ENCODE data around the gene ANKFN1. TPM values are rescaled to one million over a fixed set of nuclear protein-coding genes. Genes with fewer than 3 reads are reported as not detected.

Gene ANKFN1
- total RNA-seq, 2 donors from 2014 or later, result 0.52 to 0.58 TPM

- Histone ChIP-seq H3K4me1 (no peaks in the 10 kb centered on the region), H3K4me3 (no peak overlapping the region), H3K9ac (ENCODE audit: low read depth in 2 of 2, low read length in 2 of 2) (no peak overlapping the region), H3K36me3 (no peaks in the 10 kb centered on the region), H3K27me3 (no peaks in the 10 kb centered on the region), H3K27ac (no peak overlapping the region), H3K9me3 (no peaks in the 10 kb centered on the region)
- intact Hi-C loops (cut with DNase I), result no loop called here
- TF ChIP-seq CTCF (IDR thresholded peaks at IDR 0.05), result no peak
- no peak for DNase-seq
Observed at GRCh38 chr17:56158915-56159825, 5.9 kb downstream of the ANKFN1 start.

- Histone ChIP-seq H3K4me1 (no peaks in the 10 kb centered on the region), H3K9ac (ENCODE audit: low read depth in 2 of 2, low read length in 2 of 2) (no peak overlapping the region), H3K27me3 (no peaks in the 10 kb centered on the region), H3K36me3 (no peaks in the 10 kb centered on the region), H3K27ac (no peak overlapping the region), H3K4me3 (no peak overlapping the region), H3K9me3 (no peaks in the 10 kb centered on the region)
- DNase-seq, result no peak
- intact Hi-C loops (cut with DNase I), result no loop called here
- no peak for TF ChIP-seq CTCF (IDR thresholded peaks at IDR 0.05)
Observed at GRCh38 chr17:56159826-56160380, 6.6 kb downstream of the ANKFN1 start.

GRCh38 chr17:56160422-56160821, 7.1 kb downstream of the ANKFN1 start:
- no peak for DNase-seq
- intact Hi-C loops (cut with DNase I), result no loop called here
- Histone ChIP-seq H3K9ac (ENCODE audit: low read depth in 2 of 2, low read length in 2 of 2) (no peak overlapping the region), H3K4me3 (no peak overlapping the region), H3K36me3 (no peaks in the 10 kb centered on the region), H3K4me1 (no peaks in the 10 kb centered on the region), H3K9me3 (no peaks in the 10 kb centered on the region), H3K27ac (no peak overlapping the region), H3K27me3 (no peaks in the 10 kb centered on the region)
- TF ChIP-seq CTCF (IDR thresholded peaks at IDR 0.05), result no peak

GRCh38 chr17:56165072-56165641, 11.9 kb downstream of the ANKFN1 start:
- intact Hi-C loops (cut with DNase I), result no loop called here
- Histone ChIP-seq H3K4me1 (no peaks in the 10 kb centered on the region), H3K36me3 (no peaks in the 10 kb centered on the region), H3K27me3 (no peaks in the 10 kb centered on the region), H3K9ac (ENCODE audit: low read depth in 2 of 2, low read length in 2 of 2) (no peak overlapping the region), H3K4me3 (no peak overlapping the region), H3K9me3 (no peaks in the 10 kb centered on the region), H3K27ac (no peak overlapping the region)
- no peak for TF ChIP-seq CTCF (IDR thresholded peaks at IDR 0.05)
- no peak for DNase-seq

- no peak for TF ChIP-seq CTCF (IDR thresholded peaks at IDR 0.05)
- no peaks in the 10 kb centered on the region for H3K27me3 ChIP-seq
- no peaks in the 10 kb centered on the region for H3K36me3 ChIP-seq
- no peak for DNase-seq
- H3K9ac ChIP-seq (ENCODE audit: low read depth in 2 of 2, low read length in 2 of 2), result no peak overlapping the region
- no peaks in the 10 kb centered on the region for H3K4me1 ChIP-seq
- H3K4me3 ChIP-seq, result no peak overlapping the region
- H3K9me3 ChIP-seq, result no peaks in the 10 kb centered on the region
- no peak overlapping the region for H3K27ac ChIP-seq
- intact Hi-C loops (cut with DNase I), result no loop called here
Observed at GRCh38 chr17:56167491-56167890, 14.2 kb downstream of the ANKFN1 start.
